Mucosa of stomach (tissue), 1 donor: ENCODE results near the gene ASPSCR1.
A peak's percentile ranks its signal among the peaks of the same experiment; 100 is the strongest.

Experiments
- H3K27me3 ChIP-seq: one replicate; pipeline ENCODE4 v1.7.0; 2013; ENCODE audit warnings: mild to moderate bottlenecking, low read length; ENCODE audit not compliant: control insufficient read depth, insufficient read depth
- H3K36me3 ChIP-seq: one replicate; pipeline ENCODE4 v1.7.0; 2013; ENCODE audit warnings: low read length; ENCODE audit not compliant: control insufficient read depth, insufficient read depth
- H3K4me1 ChIP-seq: one replicate; pipeline ENCODE4 v1.7.0; 2013; ENCODE audit warnings: mild to moderate bottlenecking, low read length; ENCODE audit not compliant: control insufficient read depth, insufficient read depth
- H3K4me3 ChIP-seq: one replicate; pipeline ENCODE4 v1.7.0; 2013; ENCODE audit warnings: low read length
- H3K9ac ChIP-seq: one replicate; pipeline ENCODE4 v1.7.0; 2013; ENCODE audit warnings: mild to moderate bottlenecking, low read length, moderate library complexity
- H3K9me3 ChIP-seq: one replicate; pipeline ENCODE4 v1.7.0; 2013; ENCODE audit warnings: mild to moderate bottlenecking, low read length, moderate library complexity; ENCODE audit not compliant: control insufficient read depth
- donor health status: Pancreatic carcinoma.

The ASPSCR1 gene

GRCh38 chr17:82047914-82048570 is 70.6 kb downstream of the ASPSCR1 start:
- Histone ChIP-seq H3K36me3 (no peaks in the 10 kb centered on the region), H3K4me1 (peaks cover 18% of the 10 kb centered on the region), H3K9me3 (no peaks in the 10 kb centered on the region), H3K27me3 (no peaks in the 10 kb centered on the region), H3K9ac (no peak overlapping the region), H3K4me3 (no peak overlapping the region)

DNA sequence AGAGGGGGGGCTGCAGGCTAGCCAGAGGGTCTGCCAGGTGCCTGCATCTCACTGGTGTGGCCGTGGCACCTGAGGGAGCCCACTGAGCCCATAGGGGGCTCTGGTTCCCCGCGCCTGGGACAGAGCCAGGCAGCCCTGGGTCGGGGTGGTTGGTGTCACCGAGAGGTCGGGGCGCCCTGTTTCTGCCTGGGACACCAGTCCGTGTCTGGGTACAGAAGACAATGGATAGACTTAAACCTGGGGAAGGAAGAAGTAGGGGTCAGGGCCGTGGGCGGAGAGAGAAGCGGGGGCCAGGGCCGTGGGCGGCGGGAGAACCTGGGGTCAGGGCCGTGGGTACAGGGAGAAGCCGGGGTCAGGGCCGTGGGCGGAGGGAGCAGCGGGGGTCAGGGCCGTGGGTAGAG is 71.1 kb downstream of the ASPSCR1 start:
- Histone ChIP-seq H3K4me3 (no peak overlapping the region), H3K9ac (no peak overlapping the region), H3K27me3 (no peaks in the 10 kb centered on the region), H3K36me3 (no peaks in the 10 kb centered on the region), H3K4me1 (peaks cover 23% of the 10 kb centered on the region), H3K9me3 (no peaks in the 10 kb centered on the region)

DNA sequence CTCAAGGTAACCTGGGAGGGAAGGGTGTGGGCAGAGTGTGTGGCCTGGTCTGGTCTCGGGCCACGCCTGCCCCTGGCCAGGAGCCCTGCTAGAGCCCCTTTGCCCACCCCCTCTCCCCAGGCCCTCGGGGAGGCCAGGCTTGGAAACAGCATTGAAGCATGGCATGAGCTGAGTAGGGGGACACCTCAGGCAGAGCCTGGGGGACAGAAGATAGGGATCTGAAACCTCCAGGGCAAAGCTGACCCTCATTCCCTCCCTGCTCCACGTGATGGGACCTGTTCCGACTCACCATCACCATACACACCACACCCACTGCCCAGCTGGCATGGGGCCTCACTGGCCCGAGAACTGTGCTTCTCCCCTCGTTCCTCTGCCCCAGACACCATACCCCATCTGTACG is 71.7 kb downstream of the ASPSCR1 start:
- H3K9ac ChIP-seq, result no peak overlapping the region
- no peak overlapping the region for H3K4me3 ChIP-seq
- H3K36me3 ChIP-seq, result no peaks in the 10 kb centered on the region
- no peaks in the 10 kb centered on the region for H3K9me3 ChIP-seq
- H3K27me3 ChIP-seq, result no peaks in the 10 kb centered on the region
- peaks cover 23% of the 10 kb centered on the region for H3K4me1 ChIP-seq

GRCh38 chr17:82049521-82049971 is 72.1 kb downstream of the ASPSCR1 start:
- Histone ChIP-seq H3K9me3 (no peaks in the 10 kb centered on the region), H3K36me3 (no peaks in the 10 kb centered on the region), H3K27me3 (no peaks in the 10 kb centered on the region), H3K4me1 (peaks cover 23% of the 10 kb centered on the region), H3K4me3 (no peak overlapping the region), H3K9ac (no peak overlapping the region)

GRCh38 chr17:82050152-82050760 is 72.8 kb downstream of the ASPSCR1 start:
- Histone ChIP-seq H3K4me3 (peak overlapping the region; percentile 17), H3K36me3 (peaks cover 6% of the 10 kb centered on the region), H3K27me3 (no peaks in the 10 kb centered on the region), H3K9me3 (no peaks in the 10 kb centered on the region), H3K9ac (peak overlapping the region; percentile 73), H3K4me1 (peaks cover 23% of the 10 kb centered on the region)

DNA sequence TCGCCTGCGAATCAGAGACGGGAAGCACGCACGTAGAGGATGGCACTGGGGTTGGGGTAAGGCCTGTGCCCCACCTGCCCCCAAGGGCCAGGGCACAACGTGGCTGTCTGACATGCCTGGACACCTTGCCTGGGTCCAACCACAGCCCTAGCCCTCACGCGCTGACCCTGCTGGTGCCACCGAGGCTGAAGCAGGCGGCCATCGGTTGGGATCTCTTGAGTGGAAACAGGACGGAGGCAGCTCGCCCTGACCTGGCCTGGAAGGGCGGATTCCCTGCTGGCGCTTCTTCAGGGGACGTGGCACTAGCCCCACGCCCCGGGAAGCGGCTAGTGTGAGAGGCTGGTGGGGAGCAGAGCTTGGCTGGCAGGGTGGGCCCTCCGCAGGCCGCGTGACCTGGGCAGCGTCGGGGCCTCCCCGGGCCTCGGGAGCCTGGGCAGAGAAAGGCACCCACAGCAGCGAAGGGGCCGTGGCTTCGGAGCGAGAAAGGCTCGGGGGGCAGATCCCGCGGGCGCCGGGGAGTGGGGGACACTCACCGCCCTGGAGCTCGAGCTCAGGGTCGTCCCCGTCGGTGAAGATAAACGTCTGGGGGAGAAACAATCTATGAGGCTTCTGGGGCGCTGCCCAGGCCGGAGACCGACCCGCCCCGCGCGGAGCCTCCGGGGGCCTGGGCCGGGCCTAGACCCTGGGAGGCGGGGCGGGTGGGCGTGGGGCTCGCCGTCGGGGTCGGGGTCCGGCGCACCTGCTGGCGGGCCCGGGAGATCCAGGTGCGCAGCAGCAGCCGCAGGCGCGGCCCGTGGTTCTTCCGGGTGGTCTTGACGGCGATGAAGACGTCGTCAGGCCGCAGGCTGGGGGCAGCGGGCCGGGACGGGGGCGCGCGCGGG is 73.6 kb downstream of the ASPSCR1 start:
- no peaks in the 10 kb centered on the region for H3K27me3 ChIP-seq
- peak overlapping the region; percentile 17 for H3K4me3 ChIP-seq
- peaks cover 7% of the 10 kb centered on the region for H3K36me3 ChIP-seq
- peaks cover 23% of the 10 kb centered on the region for H3K4me1 ChIP-seq
- H3K9ac ChIP-seq, result peak overlapping the region; percentile 73
- H3K9me3 ChIP-seq, result no peaks in the 10 kb centered on the region

- Histone ChIP-seq H3K36me3 (peaks cover 7% of the 10 kb centered on the region), H3K9ac (peak within 1 kb of the TSS; percentile 74), H3K27me3 (no peaks in the 10 kb centered on the region), H3K9me3 (no peaks in the 10 kb centered on the region), H3K4me3 (peak within 1 kb of the TSS; percentile 50), H3K4me1 (peaks cover 23% of the 10 kb centered on the region)
Observed at GRCh38 chr17:82051776-82052637, 74.6 kb downstream of the ASPSCR1 start, which contains the start of the genes GPS1 and RFNG. GPS1 (plus strand) TSS chr17:82051898; CDS start chr17:82051932, 34 bp downstream. RFNG (minus strand) TSS chr17:82051811; CDS start chr17:82051766, 45 bp downstream.

GRCh38 chr17:82052638-82053059 is 75.2 kb downstream of the ASPSCR1 start:
- Histone ChIP-seq H3K9ac (peak overlapping the region; percentile 74), H3K4me1 (peaks cover 23% of the 10 kb centered on the region), H3K9me3 (no peaks in the 10 kb centered on the region), H3K4me3 (peak overlapping the region; percentile 50), H3K36me3 (peaks cover 7% of the 10 kb centered on the region), H3K27me3 (no peaks in the 10 kb centered on the region)

DNA sequence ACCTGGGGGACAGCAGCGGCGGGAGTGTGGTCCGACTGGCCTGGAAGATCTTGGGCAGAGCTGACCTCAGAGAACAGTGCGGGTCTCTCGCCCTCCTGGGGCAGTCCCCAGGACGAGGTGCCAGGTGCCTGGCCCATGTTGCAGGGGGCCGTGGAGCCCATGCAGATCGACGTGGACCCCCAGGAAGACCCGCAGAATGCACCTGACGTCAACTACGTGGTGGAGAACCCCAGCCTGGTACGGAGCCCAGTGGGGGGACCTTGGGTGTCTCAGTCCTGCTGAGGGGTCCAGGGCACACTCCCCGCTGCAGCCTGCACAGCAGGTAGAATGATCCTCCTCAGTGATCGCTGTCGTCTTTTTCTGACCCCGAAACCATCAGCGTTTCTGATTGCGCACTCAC is 75.7 kb downstream of the ASPSCR1 start:
- Histone ChIP-seq H3K36me3 (peaks cover 7% of the 10 kb centered on the region), H3K4me1 (peaks cover 23% of the 10 kb centered on the region), H3K9me3 (no peaks in the 10 kb centered on the region), H3K9ac (peak overlapping the region; percentile 74), H3K27me3 (no peaks in the 10 kb centered on the region), H3K4me3 (peak overlapping the region; percentile 50)

GRCh38 chr17:82053556-82054263 is 76.3 kb downstream of the ASPSCR1 start:
- Histone ChIP-seq H3K9me3 (no peaks in the 10 kb centered on the region), H3K36me3 (peaks cover 7% of the 10 kb centered on the region), H3K4me3 (no peak overlapping the region), H3K27me3 (no peaks in the 10 kb centered on the region), H3K9ac (no peak overlapping the region), H3K4me1 (peaks cover 23% of the 10 kb centered on the region)
